GM19468 (cell line): ENCODE results near the gene FDXR.
"Not testable (repeated sequence)": the region's sequence is repeated elsewhere in the genome, so short reads cannot be mapped to it uniquely, and the experiment has no call there.

Experiments
- ATAC-seq: cut with Tn5 transposase; IDR thresholded peaks from one replicate; pipeline ENCODE4 v1.9.1; 2021; ENCODE audit warnings: mild to moderate bottlenecking, moderate library complexity, moderate number of reproducible peaks; ENCODE audit not compliant: unreplicated experiment; ENCODE audit errors: extremely low read depth

Gene FDXR, protein sequence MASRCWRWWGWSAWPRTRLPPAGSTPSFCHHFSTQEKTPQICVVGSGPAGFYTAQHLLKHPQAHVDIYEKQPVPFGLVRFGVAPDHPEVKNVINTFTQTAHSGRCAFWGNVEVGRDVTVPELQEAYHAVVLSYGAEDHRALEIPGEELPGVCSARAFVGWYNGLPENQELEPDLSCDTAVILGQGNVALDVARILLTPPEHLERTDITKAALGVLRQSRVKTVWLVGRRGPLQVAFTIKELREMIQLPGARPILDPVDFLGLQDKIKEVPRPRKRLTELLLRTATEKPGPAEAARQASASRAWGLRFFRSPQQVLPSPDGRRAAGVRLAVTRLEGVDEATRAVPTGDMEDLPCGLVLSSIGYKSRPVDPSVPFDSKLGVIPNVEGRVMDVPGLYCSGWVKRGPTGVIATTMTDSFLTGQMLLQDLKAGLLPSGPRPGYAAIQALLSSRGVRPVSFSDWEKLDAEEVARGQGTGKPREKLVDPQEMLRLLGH

GRCh38 chr17:74872313-74873036 lies at the start of gene FDXR:
TSS of gene FDXR (minus strand) at chr17:74872994. CDS start at chr17:74872944, 50 bp downstream.
- peak; percentile 18 for ATAC-seq

DNA sequence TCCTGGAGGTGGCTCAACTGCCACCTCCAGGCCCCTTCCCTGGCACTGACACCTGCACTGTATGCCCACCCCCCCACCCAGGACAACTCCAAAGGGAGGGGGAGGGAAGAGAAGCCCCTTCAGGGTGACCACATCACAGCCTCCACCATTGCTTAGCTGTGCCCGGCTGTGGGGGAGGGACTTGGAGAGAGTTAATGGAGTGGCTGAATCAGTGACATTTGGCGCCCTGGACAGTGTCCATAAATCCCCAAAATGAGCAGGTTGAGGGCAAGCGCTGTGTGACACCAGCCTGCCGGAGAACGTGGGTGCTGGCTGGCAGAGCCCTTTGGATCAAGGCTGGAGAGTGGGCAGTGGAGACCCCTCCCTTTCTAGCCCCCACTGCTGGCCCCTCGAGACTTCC lies 49.4 kb upstream of the FDXR start:
- no peak for ATAC-seq

- no peak for ATAC-seq
Observed at GRCh38 chr17:74921769-74922168, 49.0 kb upstream of the FDXR start.

DNA sequence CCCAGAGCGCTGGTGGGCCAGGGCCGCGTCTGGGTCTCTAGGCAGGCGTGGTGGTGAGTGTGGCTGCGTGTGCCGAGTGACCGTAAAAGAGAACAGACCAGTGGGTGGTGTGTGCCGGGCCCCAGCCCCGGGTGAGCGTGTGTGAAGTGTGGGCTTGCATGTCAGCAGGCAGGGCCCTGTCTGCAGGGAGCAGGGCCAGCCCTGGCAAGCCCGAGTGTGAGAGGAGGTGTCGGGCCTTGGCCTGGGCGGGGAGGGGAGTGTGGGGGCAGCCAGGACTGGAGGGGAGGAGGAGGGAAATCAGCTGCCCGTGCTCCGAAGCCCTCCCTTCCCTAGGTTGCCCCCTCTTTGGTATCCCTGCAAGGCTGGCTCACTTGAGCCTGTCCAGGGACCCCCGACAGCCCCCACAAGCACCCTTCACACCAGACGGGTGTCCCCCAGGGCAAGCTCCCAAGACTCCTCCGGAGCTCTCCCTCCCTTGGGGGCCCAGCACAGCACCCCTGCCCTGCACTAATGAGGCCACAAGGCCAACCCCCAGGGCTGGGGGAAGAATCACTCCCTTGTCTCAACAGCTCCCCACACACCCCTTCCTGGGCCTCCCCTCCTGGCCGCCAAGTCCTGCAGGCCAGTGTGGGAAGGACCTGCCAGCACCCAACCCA lies 48.4 kb upstream of the FDXR start:
- no peak for ATAC-seq

GRCh38 chr17:74920642-74921025 lies 47.8 kb upstream of the FDXR start:
- ATAC-seq: no peak

DNA sequence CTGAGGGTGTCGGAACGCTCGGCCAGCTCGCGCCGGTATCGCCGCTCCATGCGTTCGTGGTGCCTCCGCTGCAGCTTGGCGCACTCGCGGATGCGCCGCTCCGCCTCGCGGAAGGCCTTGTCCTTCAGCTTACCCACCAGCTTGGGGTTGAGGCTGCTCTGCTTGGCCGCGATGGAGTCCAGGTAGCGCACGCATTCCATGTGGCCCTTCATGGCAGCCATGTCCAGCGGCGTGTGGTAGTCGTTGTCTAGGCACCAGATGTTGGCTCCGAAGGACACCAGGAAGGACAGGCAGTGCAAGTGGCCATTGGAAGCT lies 47.5 kb upstream of the FDXR start:
- no peak for ATAC-seq

GRCh38 chr17:74919440-74920305 lies 46.9 kb upstream of the FDXR start:
- no peak for ATAC-seq

DNA sequence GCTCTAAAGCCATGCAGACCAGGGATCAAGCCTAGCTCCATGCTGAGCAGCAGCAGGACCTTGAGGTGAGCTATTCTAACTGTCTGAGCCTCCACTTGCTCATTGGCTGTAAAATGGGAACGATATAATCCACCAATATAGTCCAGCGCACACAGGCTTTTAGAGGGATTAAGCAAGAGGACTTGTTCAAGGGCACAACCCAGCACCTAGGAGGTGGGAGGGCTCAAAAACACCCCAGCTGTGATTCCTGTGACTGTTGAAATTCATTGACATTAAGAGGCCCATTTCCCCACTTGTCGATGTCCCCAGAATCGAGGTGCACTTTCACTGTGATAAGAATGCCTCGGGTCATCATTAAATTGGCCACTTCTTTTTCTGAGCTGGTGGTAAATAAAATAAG lies 46.1 kb upstream of the FDXR start:
- no peak for ATAC-seq

DNA sequence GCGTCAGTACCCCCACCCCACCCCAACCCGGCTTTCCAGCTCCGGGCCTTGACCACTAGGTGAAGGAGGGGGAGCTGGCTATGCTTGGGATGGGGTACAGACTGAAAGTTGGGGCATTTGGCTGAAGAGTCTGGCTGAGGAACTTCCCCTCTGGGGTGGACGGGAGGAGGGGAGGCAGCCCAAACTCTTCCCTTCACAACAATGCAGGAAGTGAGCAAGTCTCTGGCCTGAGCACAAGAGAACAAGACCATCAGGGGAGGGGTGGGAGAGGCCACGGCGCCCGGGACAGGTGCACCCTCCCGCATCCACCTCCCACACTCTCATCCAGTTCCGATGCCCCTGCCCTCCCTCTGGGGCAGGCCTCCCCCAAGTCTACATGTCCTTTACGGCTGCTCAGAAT lies 44.6 kb upstream of the FDXR start:
- ATAC-seq: no peak

- ATAC-seq: no peak
Observed at GRCh38 chr17:74916851-74917199, 44.0 kb upstream of the FDXR start.

GRCh38 chr17:74916136-74916850 lies 43.5 kb upstream of the FDXR start:
- no peak for ATAC-seq

DNA sequence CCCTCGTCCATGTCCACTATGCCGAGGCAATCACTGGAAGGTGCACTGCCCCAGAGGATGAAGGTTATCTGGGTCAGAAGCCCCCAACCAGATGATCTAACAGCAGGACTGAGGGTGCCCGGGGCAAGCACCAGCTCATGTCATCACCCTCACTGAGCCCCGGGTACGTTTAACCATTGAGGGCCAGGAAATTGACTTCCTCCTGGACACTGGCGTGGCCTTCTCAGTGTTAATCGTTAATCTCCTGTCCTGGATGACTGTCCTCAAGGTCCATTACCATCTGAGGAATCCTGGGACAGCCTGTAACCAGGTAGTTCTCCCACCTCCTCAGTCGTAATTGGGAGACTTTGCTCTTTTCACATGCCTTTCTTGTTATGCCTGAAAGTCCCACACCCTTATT lies 38.6 kb upstream of the FDXR start:
- not testable (repeated sequence) for ATAC-seq

- not testable (repeated sequence) for ATAC-seq
Observed at GRCh38 chr17:74909097-74909496, 36.3 kb upstream of the FDXR start.

- ATAC-seq: no peak
Observed at GRCh38 chr17:74907012-74907411, 34.2 kb upstream of the FDXR start.

DNA sequence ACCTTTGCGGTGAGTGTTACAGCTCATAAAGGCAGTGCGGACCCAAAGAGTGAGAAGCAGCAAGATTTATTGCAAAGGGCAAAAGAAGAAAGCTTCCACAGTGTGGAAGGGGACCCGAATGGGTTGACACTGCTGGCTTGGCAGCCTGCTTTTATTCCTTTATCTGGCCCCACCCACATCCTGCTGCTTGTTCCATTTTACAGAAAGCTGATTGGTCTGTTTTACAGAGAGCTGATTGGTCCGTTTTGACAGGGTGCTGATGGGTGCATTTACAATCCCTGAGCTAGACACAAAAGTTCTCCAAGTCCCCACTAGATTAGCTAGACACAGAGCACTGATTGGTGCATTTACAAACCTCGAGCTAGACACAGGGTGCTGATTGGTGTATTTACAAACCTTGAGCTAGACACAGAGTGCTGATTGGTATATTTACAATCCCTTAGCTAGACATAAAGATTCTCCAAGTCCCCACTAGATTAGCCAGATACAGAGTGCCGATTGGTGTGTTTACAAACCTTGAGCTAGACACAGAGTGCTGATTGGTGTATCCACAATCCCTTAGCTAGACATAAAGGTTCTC lies 33.5 kb upstream of the FDXR start:
- not testable (repeated sequence) for ATAC-seq

DNA sequence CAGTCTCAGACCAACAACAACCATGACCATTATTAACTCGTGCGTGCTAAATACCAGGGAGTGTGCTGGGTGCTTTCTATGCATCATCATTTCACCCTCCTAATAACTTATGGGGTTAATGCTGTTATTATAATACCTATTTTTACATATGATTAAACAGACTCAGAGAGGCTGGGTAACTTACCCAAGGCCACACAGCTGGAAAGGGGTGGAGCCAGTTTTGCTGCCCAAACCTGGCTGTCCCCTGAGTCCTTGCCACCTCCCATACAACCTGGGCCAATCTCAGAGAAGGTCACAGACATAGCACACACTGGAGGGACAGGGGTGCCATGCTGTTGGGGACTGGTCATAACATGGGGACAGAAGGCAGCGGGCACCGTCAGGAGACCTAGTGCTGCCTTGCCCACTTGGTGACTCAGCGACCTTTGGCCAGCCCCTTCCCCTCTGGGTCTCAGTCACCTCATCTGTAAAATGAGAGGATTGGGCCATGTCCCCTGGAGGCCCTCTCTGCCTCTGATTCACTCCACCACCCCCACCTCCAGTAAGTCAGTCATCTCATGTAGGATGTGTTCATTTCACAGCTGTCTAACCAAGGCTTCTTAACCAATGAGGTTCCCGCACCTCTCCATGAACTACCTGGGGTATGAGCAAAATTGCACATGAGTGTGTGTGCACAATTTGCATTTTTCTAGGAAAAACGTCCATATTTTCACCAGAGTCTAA lies 32.1 kb upstream of the FDXR start:
- ATAC-seq: no peak

GRCh38 chr17:74903671-74904070 lies 30.9 kb upstream of the FDXR start:
- no peak for ATAC-seq

DNA sequence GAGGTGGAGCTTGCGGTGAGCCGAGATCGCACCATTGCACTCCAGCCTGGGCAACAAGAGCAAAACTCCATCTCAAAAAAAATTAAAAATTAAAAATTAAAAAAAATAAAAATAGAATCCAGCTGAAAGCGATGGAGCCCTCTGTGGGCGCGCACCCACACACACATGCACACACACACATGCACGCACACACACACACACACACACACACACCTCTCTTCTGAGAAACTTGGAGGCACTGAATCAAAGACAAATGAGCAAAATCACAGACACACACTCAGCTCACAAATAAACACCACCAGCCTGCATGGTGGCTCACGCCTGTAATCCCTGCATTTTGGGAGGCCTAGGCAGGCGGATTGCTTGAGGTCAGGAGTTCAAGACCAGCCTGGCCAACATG lies 30.2 kb upstream of the FDXR start:
- ATAC-seq: no peak
